Measurements from ENCODE around the gene GADD45A.

The GADD45A gene

GRCh38 chr1:67680486-67680885 is 4.5 kb upstream of the GADD45A start:
- peak overlapping the region in 1 of 2 donors; percentile 27 for H3K27ac Mint-ChIP-seq
- peaks cover 22% of the 10 kb centered on the region for H3K4me1 Mint-ChIP-seq
- no peaks in the 10 kb centered on the region for H3K9me3 Mint-ChIP-seq
- no peak overlapping the region for H3K4me3 Mint-ChIP-seq
- H3K27me3 Mint-ChIP-seq, result no peaks in the 10 kb centered on the region
- ATAC-seq, result no peak
- DNase-seq, result no peak

GRCh38 chr1:67682659-67683197 is 2.3 kb upstream of the GADD45A start:
- no peaks in the 10 kb centered on the region for H3K27me3 Mint-ChIP-seq
- peaks cover 34% of the 10 kb centered on the region for H3K4me1 Mint-ChIP-seq
- ATAC-seq (no peak), DNase-seq (no peak)
- H3K27ac Mint-ChIP-seq, result no peak overlapping the region
- no peaks in the 10 kb centered on the region for H3K9me3 Mint-ChIP-seq
- H3K4me3 Mint-ChIP-seq, result no peak overlapping the region

GRCh38 chr1:67683316-67683715 is 1.7 kb upstream of the GADD45A start:
- no peak for ATAC-seq
- H3K4me1 Mint-ChIP-seq, result peaks cover 39% of the 10 kb centered on the region
- no peak for DNase-seq
- H3K4me3 Mint-ChIP-seq, result peak overlapping the region in 1 of 2 donors; percentile 7
- H3K27ac Mint-ChIP-seq, result peak overlapping the region in 1 of 2 donors; percentile 6
- H3K9me3 Mint-ChIP-seq, result no peaks in the 10 kb centered on the region
- H3K27me3 Mint-ChIP-seq, result no peaks in the 10 kb centered on the region

GRCh38 chr1:67683766-67684525 is 1.1 kb upstream of the GADD45A start:
- H3K27me3 Mint-ChIP-seq, result no peaks in the 10 kb centered on the region
- peak overlapping the region; percentile 90 to 95 for H3K4me3 Mint-ChIP-seq
- H3K4me1 Mint-ChIP-seq, result peaks cover 44% of the 10 kb centered on the region
- peak; percentile 31 to 55 for DNase-seq
- H3K9me3 Mint-ChIP-seq, result no peaks in the 10 kb centered on the region
- ATAC-seq, result peak; percentile 15
- H3K27ac Mint-ChIP-seq, result peak overlapping the region; percentile 89 to 98

- Mint-ChIP-seq H3K9me3 (no peaks in the 10 kb centered on the region), H3K27me3 (no peaks in the 10 kb centered on the region), H3K4me1 (peaks cover 44% of the 10 kb centered on the region), H3K27ac (peak overlapping the region; percentile 89 to 98), H3K4me3 (peak overlapping the region; percentile 90 to 95)
- ATAC-seq (no peak), DNase-seq (no peak)
Observed at GRCh38 chr1:67684526-67685066, 405 bp upstream of the GADD45A start.

- Mint-ChIP-seq H3K27me3 (no peaks in the 10 kb centered on the region), H3K4me1 (peaks cover 44% of the 10 kb centered on the region), H3K27ac (peak overlapping the region; percentile 98), H3K4me3 (peak overlapping the region; percentile 90 to 95), H3K9me3 (no peaks in the 10 kb centered on the region)
- peak; percentile 68 to 73 for DNase-seq
- ATAC-seq, result peak; percentile 48
Observed at GRCh38 chr1:67685558-67686266, 711 bp downstream of the GADD45A start.

GRCh38 chr1:67686267-67687197 is 1.5 kb downstream of the GADD45A start:
- DNase-seq, result peak; percentile 64 to 81
- H3K9me3 Mint-ChIP-seq, result no peaks in the 10 kb centered on the region
- H3K27me3 Mint-ChIP-seq, result no peaks in the 10 kb centered on the region
- ATAC-seq, result peak; percentile 65
- peak overlapping the region; percentile 97 to 98 for H3K27ac Mint-ChIP-seq
- peak overlapping the region; percentile 90 to 95 for H3K4me3 Mint-ChIP-seq
- peaks cover 44% of the 10 kb centered on the region for H3K4me1 Mint-ChIP-seq

- H3K4me3 Mint-ChIP-seq, result peak overlapping the region; percentile 90 to 95
- ATAC-seq (no peak), DNase-seq (no peak)
- no peaks in the 10 kb centered on the region for H3K27me3 Mint-ChIP-seq
- H3K27ac Mint-ChIP-seq, result peak overlapping the region; percentile 12 to 97
- no peaks in the 10 kb centered on the region for H3K9me3 Mint-ChIP-seq
- peaks cover 44% of the 10 kb centered on the region for H3K4me1 Mint-ChIP-seq
Observed at GRCh38 chr1:67687198-67687545, 2.2 kb downstream of the GADD45A start.

- Mint-ChIP-seq H3K27ac (peak overlapping the region in 1 of 2 donors; percentile 17), H3K27me3 (no peaks in the 10 kb centered on the region), H3K4me3 (peak overlapping the region in 1 of 2 donors; percentile 57), H3K9me3 (no peaks in the 10 kb centered on the region), H3K4me1 (peaks cover 42% of the 10 kb centered on the region)
- DNase-seq (no peak), ATAC-seq (no peak)
Observed at GRCh38 chr1:67687649-67688048, 2.6 kb downstream of the GADD45A start.

- no peak overlapping the region for H3K27ac Mint-ChIP-seq
- peaks cover 32% of the 10 kb centered on the region for H3K4me1 Mint-ChIP-seq
Observed at GRCh38 chr1:67688526-67689219, 3.7 kb downstream of the GADD45A start.

GRCh38 chr1:67689267-67690017 is 4.4 kb downstream of the GADD45A start:
- DNase-seq (no peak), ATAC-seq (no peak)
- Mint-ChIP-seq H3K4me3 (no peak overlapping the region), H3K27ac (no peak overlapping the region), H3K27me3 (no peaks in the 10 kb centered on the region), H3K4me1 (peaks cover 24% of the 10 kb centered on the region), H3K9me3 (no peaks in the 10 kb centered on the region)

More at GRCh38 chr1:67688526-67689219, 3.7 kb downstream of the GADD45A start:
- H3K27me3 Mint-ChIP-seq, result no peaks in the 10 kb centered on the region
- no peaks in the 10 kb centered on the region for H3K9me3 Mint-ChIP-seq
- no peak overlapping the region for H3K4me3 Mint-ChIP-seq
- ATAC-seq, result no peak
- DNase-seq, result no peak

GRCh38 chr1:67690018-67690363 is 5.0 kb downstream of the GADD45A start:
- H3K27ac Mint-ChIP-seq, result no peak overlapping the region
- no peak for ATAC-seq
- no peaks in the 10 kb centered on the region for H3K9me3 Mint-ChIP-seq
- DNase-seq, result no peak
- no peaks in the 10 kb centered on the region for H3K27me3 Mint-ChIP-seq
- H3K4me3 Mint-ChIP-seq, result no peak overlapping the region
- peaks cover 24% of the 10 kb centered on the region for H3K4me1 Mint-ChIP-seq

- Mint-ChIP-seq H3K9me3 (no peaks in the 10 kb centered on the region), H3K27ac (no peak overlapping the region), H3K4me3 (no peak overlapping the region), H3K27me3 (no peaks in the 10 kb centered on the region), H3K4me1 (peaks cover 24% of the 10 kb centered on the region)
- no peak for ATAC-seq
- no peak for DNase-seq
Observed at GRCh38 chr1:67690411-67690810, 5.4 kb downstream of the GADD45A start.

- DNase-seq (no peak), ATAC-seq (no peak)
- no peaks in the 10 kb centered on the region for H3K9me3 Mint-ChIP-seq
- no peak overlapping the region for H3K27ac Mint-ChIP-seq
- H3K27me3 Mint-ChIP-seq, result no peaks in the 10 kb centered on the region
- H3K4me3 Mint-ChIP-seq, result no peak overlapping the region
- H3K4me1 Mint-ChIP-seq, result peaks cover 19% of the 10 kb centered on the region
Observed at GRCh38 chr1:67691712-67692111, 6.7 kb downstream of the GADD45A start.
